ENCODE data around the gene KRT26.
"Not testable (repeated sequence)": the region's sequence is repeated elsewhere in the genome, so short reads cannot be mapped to it uniquely, and the experiment has no call there.

The KRT26 gene

DNA sequence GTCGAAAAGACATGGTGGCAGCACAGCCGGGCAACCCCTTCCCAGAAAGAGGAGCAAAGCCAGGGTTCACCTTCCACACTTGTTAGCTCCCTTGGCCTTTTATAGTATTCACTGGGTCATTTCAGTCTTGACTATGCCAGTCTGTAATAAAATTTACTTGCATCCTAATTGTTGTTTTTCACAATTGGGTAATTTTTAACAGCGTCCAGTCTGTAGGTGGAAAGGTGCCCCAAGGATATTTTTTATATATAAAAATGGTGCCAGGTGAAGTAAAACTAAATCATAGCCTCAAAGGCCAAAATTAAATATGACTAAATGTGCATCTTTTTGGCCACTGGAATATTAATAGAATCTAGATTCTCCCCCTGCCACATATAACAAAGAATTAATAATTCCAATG lies at the start of gene KRT26:
TSS of gene KRT26 (minus strand) at position 101 of the 400 bp plus-strand sequence. CDS start at position 13, 88 bp downstream.
- no peak for DNase-seq

DNA sequence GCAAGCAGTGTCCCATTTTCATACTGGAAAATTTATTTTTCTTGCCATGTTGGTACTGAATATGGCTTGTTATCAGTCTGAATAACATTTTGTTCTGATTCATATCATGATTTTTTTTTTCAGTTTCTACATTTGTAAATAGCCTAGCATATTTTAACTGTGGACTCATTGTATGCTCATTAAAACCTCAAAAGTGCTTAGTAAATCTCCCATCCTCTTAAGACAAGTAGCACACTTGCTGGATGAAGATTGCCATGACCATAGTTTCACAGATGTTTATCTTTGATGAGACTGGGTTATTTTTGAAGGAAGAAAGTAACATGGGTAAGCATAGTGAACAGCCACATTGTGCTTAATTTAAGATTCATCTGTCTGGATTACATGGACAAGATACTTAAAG lies 49.5 kb upstream of the KRT26 start:
- DNase-seq = no peak

- DNase-seq = no peak
Measured at GRCh38 chr17:40820228-40820838, 48.3 kb upstream of the KRT26 start.

DNA sequence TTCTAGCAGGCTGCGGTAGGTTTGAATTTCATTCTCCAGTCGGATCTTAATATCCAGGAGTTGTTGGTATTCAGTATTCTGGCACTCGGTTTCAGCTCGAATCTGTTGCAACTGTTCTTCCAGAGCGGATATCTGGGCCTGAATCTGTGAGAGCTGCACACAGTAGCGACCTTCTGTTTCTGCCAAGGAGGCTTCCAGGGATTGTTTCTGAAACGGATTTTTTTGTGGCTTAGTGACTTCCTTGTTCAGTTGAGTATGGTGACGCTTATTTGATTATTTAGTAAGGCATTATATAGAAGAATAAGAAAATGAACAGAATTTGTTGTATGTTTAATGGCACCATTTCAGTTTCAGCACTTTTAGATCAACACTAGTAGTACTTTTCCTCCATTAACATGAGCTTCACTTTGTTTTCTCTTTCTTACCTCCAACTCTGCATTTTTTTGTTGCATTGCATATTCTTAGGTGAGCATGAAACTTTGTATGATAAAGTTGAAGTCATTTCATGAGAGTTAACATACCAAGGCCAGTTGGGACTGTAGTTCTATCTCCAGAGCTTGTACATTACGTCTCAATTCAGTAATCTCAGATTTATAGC lies 47.6 kb upstream of the KRT26 start:
- DNase-seq = no peak

DNA sequence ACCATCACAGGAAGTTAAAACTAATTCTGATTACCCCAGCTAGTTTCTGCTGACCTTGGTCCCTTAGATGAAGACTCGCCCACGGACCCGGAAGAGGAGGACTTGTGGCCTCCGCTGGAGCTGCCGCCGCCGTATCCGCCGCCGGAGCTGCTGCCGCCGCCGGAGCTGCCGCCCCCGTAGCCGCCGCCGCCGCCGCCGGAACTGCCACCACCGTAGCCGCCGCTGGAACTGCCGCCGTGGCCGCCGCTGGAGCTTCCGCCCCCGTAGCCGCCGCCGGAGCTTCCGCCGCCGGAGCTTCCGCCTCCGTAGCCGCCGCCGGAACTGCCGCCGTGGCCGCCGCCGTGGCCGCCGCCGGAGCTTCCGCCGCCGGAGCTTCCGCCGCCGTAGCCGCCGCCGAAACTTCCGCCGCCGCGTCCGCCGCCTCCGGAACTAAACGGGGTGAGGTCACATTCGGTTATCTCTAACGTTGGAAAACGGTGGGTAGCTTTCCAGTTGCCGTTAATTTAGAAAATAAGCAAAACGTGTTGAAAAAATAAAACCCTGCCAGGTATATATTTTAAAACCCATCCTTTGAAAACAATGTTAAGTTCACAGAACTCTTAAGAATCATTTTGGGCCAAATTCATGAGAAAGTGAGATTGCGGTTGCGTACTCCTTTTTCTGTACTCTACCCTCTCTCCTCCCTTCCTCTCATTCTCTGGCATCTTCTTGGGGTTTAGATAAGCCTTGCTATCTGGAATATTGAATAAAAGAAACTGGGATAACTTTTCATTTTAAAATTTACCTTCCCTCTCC lies 46.9 kb upstream of the KRT26 start:
- DNase-seq = peak; percentile 82

GRCh38 chr17:40818343-40818732 lies 46.3 kb upstream of the KRT26 start:
- DNase-seq = no peak

DNA sequence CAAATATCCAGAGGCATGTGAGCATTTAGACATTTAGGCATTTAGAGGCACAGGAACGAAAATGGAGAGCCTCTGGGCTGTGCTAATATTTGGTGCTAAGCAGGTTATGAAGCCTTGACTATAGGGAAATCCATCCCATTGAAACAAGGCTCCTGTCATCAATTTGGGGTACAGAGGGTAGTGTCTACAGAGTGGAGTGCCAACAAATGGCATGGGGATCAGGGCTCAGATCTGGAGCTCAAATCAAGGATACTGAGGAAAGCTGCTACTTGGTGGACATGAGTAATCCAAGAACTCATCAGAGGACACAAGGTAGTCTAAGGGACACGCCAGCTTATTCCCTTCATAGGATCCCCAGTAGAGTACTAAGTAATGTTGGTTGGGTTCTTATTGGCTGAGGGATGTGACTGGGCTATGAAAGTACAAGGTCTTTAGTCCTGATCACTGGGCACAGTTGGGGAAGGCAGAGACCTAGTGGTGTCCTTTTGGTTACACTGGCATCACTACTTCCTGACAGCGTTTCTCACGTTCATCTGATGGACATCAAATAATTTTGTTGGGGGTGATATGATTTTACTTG lies 45.2 kb upstream of the KRT26 start:
- no peak for DNase-seq

DNA sequence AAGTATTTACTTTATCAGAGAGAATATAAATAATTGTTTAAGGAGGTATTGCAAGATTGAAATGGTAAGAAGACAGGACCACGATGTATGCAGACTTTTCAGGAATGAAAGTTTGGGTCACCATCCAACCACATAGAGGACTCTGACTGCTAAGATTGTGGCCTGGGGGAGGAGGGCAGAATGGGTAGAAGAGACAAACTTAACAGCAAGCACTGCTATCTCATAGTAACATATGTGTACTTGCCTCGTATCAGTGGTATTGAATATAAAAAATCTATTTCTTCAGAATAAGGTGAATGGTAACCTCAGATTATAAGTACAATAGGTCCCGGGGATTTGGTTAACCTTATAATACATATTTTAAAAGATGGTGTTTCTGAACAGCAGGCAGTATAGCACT lies 44.6 kb upstream of the KRT26 start:
- DNase-seq = no peak

- no peak for DNase-seq
Measured at GRCh38 chr17:40815381-40815780, 43.4 kb upstream of the KRT26 start.

DNA sequence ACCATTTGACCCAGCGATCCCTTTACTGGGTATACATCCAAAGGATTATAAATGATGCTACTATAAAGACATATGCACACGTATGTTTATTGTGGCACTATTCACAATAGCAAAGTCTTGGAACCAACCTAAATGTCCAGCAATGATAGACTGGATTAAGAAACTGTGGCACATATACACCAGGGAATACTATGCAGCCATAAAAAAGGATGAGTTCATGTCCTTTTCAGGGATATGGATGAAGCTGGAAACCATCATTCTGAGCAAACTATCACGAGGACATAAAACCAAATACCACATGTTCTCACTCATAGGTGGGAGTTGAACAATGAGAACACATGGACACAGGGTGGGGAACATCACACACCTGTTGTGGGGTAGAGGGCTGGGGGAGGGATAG lies 42.7 kb upstream of the KRT26 start:
- DNase-seq = not testable (repeated sequence)

DNA sequence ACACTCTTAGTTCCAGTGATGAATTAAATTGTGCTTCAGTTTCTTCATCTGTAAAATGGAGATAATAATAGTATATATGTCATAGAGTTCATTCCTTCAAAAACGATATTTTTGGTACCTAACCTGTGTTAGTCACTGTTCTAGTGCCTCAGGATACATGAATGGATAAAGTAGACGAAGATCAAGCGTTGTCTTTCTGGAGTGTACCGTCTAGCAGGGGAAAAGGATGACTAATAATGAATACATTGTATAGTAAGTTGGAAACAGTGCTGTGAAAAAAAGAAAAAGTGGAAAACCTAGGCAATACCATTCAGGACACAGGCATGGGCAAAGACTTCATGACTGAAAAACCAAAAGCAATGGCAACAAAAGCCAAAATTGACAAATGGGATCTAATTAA lies 41.8 kb upstream of the KRT26 start:
- peak; percentile 18 for DNase-seq

- no peak for DNase-seq
Measured at GRCh38 chr17:40812639-40813038, 40.6 kb upstream of the KRT26 start.

GRCh38 chr17:40810494-40810893 lies 38.5 kb upstream of the KRT26 start:
- no peak for DNase-seq

GRCh38 chr17:40809721-40810421 lies 37.9 kb upstream of the KRT26 start:
- DNase-seq = no peak

GRCh38 chr17:40806131-40806530 lies 34.1 kb upstream of the KRT26 start:
- DNase-seq = no peak

DNA sequence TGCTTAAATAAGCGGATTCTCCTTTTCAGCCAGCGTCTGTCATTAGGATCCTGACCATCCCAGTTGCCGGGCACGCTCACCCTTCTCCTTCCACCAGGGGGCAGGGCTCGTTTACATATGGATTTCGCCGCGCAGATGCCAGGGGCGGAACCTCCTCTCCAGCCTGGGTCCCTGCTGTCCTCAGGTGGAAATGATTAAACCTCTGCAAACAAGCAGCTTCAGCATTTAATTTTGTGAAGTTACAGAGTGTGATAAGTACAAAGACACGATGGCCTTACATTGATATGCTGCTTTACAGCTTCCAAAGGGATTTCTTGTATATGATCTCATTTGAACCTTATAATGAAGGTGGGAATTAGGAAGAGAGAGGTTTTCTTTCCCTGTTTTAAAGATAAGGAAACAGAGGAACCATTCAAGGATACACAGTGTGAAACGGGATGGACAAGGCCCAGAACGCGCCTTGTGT lies 31.6 kb upstream of the KRT26 start:
- peak; percentile 64 for DNase-seq

DNA sequence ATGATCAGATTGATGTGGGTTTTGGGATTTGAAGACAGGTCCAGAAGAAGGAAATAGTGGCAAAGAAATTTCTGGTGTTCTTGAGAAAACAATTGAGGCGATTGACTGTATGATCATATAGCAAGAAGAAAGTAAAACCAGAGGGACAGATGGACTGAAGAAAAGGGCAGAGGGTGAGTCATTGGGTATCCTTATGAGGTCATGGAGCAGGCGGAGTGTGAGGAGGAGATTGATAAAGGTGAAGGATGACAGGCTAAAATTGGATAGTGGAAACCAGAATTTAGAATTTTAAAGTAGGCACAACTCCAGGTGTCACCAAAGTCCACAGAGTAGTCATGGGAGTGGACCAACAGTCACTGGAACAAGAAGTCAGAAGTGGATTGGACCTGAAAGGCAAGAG lies 29.2 kb upstream of the KRT26 start:
- DNase-seq = no peak

DNA sequence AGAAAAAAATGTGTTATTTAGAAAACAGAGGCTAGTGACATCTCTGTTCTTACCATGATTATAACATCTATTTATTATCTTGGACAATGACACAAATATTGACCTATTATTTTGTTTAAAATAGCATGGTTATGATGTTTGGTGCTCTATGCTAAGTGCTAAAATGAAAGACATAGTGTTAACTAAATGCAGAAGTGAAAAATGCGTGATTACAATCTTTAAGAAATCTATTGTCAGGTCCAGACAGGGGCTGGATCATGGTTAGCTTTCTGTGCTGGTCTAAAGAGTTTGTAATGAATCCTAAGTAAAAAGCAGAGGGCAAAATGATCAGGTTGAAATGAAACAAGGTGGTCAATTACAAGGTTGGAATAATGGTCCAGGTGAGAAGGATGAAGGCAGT lies 28.4 kb upstream of the KRT26 start:
- no peak for DNase-seq

- no peak for DNase-seq
Measured at GRCh38 chr17:40799859-40800258, 27.9 kb upstream of the KRT26 start, which contains the start of gene KRT28. Gene KRT28 (minus strand): TSS chr17:40799959. CDS start chr17:40799893, 66 bp downstream.

DNA sequence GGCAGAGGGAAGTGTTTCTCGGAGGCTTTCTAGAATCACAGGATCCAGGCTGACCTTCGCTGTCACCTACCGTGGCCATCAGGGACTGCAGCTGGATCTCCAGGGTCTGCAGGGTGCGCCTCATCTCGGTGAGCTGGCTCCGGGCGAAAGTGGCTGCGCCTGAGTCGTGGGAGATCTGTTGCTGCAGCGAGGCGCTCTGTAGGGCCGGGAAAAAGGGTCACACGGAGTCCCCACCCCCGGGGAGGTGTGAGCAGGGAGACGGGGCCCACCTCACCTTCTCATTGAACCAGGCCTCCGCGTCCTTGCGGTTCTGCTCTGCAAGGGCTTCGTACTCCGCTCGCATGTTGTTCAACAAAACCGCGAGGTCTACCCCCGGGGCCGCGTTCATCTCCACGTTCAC lies 24.8 kb upstream of the KRT26 start:
- no peak for DNase-seq

- no peak for DNase-seq
Measured at GRCh38 chr17:40795019-40795667, 23.1 kb upstream of the KRT26 start.

DNA sequence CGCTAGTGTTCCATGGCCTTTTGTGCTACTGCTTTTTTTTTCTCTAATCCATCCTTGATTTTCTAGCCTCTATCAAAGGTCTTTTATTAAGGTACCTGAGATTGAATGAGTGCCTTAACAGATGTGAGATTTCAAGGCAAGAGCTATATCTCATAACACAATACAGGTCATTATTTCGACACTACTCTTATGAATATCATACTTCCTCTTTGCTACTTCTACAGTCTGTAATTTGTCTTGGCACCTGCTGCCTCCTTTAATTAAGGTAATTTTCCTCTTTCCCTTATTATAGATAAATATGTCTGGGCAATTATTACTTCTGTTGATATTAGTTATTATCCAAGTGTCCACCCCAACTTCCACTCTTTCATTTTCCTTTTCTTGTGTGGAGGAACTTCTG lies 22.5 kb upstream of the KRT26 start:
- no peak for DNase-seq

GRCh38 chr17:40793832-40794231 lies 21.8 kb upstream of the KRT26 start:
- no peak for DNase-seq

Measured in HCEC 1CT (cell line).